SIG-M5 treated with dmso at 0.1 percent for 504 hours (cell line): ENCODE measurements around the gene AQP9.

Experiments
- DNase-seq: peaks from one replicate; lab custom pipeline; 2025; ENCODE audit not compliant: unreplicated experiment; lab: John Stamatoyannopoulos, UW

Gene AQP9

GRCh38 chr15:58223432-58223831 is 85.3 kb downstream of the AQP9 start:
- DNase-seq: no peak

GRCh38 chr15:58224068-58224467 is 85.9 kb downstream of the AQP9 start:
- no peak for DNase-seq

- DNase-seq: peak; percentile 46
Observed at GRCh38 chr15:58227706-58228543, 89.7 kb downstream of the AQP9 start.

DNA sequence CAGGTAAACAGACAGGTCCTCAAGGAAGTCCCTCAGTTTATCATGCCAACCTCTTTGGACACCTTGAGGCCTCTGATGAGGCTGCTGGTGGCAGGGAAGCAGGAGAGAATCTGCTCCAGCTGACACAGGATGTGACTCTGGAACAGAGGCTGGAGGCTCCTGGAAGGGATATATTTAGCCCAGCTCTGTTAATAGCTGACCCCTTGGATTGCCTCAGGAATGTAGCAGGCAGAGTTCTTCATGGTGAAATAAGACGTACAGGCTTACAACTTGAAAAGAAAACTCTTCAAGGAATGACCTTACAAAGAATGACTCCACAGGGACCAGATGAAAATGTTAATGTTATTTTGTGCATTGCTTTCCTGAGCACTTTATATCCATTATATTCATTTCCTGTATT is 90.5 kb downstream of the AQP9 start:
- no peak for DNase-seq

- DNase-seq: no peak
Observed at GRCh38 chr15:58229297-58229768, 91.2 kb downstream of the AQP9 start.

DNA sequence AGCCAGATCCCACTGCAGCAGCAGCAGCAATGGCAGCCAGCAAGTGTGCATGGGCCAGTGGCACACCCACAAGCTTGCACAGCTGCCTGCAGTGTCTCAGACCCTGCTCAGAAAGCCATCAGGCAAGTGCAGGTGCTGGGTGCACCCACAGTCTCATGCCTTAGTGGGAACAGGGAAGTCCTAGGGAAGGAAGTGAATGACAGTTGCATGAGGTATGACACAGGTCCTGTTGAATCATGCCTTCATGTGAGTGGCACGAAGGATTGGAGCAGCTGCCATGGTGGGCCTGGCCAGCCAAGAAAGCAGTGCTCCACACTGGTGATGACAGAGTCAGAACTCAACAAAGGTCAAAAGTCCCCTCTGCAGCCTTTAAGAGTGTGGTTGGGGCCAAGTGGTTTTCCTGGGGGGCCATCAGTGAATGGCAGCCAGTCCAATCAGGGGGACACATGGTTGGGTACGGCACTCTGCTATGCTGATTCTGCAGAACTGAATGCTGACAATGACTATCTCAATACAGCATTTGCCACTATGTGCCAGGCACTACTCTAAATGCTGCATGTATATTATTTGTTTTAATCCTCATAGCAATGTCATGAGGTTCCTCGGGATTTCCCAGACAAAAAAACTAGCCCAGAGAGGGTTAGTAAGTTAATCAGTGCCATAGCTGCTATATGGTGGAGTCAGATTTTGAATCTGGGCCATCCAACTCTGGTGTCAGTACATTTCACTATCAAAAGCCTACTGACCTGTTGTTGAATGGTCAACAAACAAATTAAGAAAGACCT is 94.3 kb downstream of the AQP9 start:
- DNase-seq: no peak

DNA sequence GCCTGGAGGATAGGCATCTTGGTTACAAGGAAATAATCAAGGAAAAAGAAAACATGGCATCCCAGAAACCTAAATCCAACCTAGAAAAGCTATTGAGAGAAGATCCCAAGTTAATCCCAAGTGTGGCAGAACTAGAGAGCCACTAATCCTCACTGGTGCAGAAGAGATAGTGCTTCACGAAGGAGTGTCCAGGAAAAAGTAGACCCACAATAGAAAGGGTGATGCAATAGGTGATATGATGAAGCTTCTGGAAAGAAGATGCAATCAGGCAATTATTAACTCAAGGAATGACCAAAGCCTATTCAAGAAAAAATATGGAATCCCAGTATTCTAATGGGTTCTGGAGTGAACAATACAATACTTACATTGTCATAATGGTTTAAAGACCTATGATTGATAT is 95.2 kb downstream of the AQP9 start:
- no peak for DNase-seq
